ENCODE data around the gene EVI5L. TPM values are rescaled to one million over a fixed set of nuclear protein-coding genes. Genes with fewer than 3 reads are reported as not detected.

EVI5L gene
- total and polyA plus RNA-seq, 2 of the 4 experiments (the other 2 are of a cell fraction), result 12.7 to 14.6 TPM

- ATAC-seq (ENCODE audit: low read depth) (no peak), DNase-seq (no peak)
- no peak overlapping the region for H4K8ac ChIP-seq (ENCODE audit: low read depth in 2 of 2, low read length in 2 of 2)
- H3K4ac ChIP-seq (ENCODE audit: low read depth, low read length), result no peak overlapping the region
- H3K56ac ChIP-seq (ENCODE audit: extremely low read depth, insufficient read depth, low read length), result no peak overlapping the region
- no peaks in the 10 kb centered on the region for H3K9me3 ChIP-seq (ENCODE audit: control insufficient read depth, insufficient read depth, low read length)
- no peak overlapping the region for H3K4me2 ChIP-seq (ENCODE audit: low read depth, low read length)
- dilution Hi-C loops (cut with HindIII; ENCODE audit: low sequenced_read_pairs, unreplicated experiment) (no loop called here), in situ Hi-C loops (cut with MboI; ENCODE audit: low sequenced_read_pairs) (no loop called here), intact Hi-C loops (cut with micrococcal nuclease) (no loop called here)
- no peak overlapping the region for H4K5ac ChIP-seq (ENCODE audit: low read depth, low read length)
- H2AK5ac ChIP-seq (ENCODE audit: low read depth, low read length), result no peak overlapping the region
- no peak for TF ChIP-seq BHLHE40 (IDR thresholded peaks at IDR 0.05; ENCODE audit: low read depth, low read length)
- TF ChIP-seq FOS (IDR thresholded peaks at IDR 0.05; ENCODE audit: low read depth, low read length), result no peak
- no peak for TF ChIP-seq MAZ (IDR thresholded peaks at IDR 0.05; ENCODE audit: borderline replicate concordance, low read depth, low read length)
- TF ChIP-seq CEBPB (IDR thresholded peaks at IDR 0.05; ENCODE audit: low read depth, low read length), result no peak
- no peak for TF ChIP-seq RFX5 (IDR thresholded peaks at IDR 0.05; ENCODE audit: low read depth, low read length)
- TF ChIP-seq MXI1 (IDR thresholded peaks at IDR 0.05; ENCODE audit: borderline replicate concordance, low read depth, low read length), result no peak
- TF ChIP-seq POLR2A (IDR thresholded peaks at IDR 0.05; ENCODE audit: low read depth, low read length), result no peak
- no peak for TF ChIP-seq CTCF (conservative IDR thresholded peaks at IDR 0.05; ENCODE audit: low read depth, low read length)
- no peak for TF ChIP-seq RAD21 (IDR thresholded peaks at IDR 0.05; ENCODE audit: low read length)
- TF ChIP-seq CHD1 (IDR thresholded peaks at IDR 0.05; ENCODE audit: low read depth, low read length), result no peak
- TF ChIP-seq RCOR1 (IDR thresholded peaks at IDR 0.05; ENCODE audit: insufficient replicate concordance, low read length), result no peak
- TF ChIP-seq, protein P1, sequence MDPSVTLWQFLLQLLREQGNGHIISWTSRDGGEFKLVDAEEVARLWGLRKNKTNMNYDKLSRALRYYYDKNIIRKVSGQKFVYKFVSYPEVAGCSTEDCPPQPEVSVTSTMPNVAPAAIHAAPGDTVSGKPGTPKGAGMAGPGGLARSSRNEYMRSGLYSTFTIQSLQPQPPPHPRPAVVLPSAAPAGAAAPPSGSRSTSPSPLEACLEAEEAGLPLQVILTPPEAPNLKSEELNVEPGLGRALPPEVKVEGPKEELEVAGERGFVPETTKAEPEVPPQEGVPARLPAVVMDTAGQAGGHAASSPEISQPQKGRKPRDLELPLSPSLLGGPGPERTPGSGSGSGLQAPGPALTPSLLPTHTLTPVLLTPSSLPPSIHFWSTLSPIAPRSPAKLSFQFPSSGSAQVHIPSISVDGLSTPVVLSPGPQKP (IDR thresholded peaks at IDR 0.05; ENCODE audit: borderline replicate concordance, low read depth, low read length), result no peak
- TF ChIP-seq USF2 (IDR thresholded peaks at IDR 0.05; ENCODE audit: low read depth, low read length), result no peak
- TF ChIP-seq SMC3 (IDR thresholded peaks at IDR 0.05; ENCODE audit: low read depth, low read length), result no peak
- no peak overlapping the region for H2BK20ac ChIP-seq (ENCODE audit: low read depth, low read length)
- 0 out of 2 replicates have a peak, but pooled peaks cover 7% of the 10 kb centered on the region for H4K20me1 ChIP-seq (ENCODE audit: insufficient read depth, low read length)
- H2BK15ac ChIP-seq (ENCODE audit: low read depth, low read length), result no peak overlapping the region
- H3K36me3 ChIP-seq (ENCODE audit: control insufficient read depth, insufficient read depth, low read length), result no peaks in the 10 kb centered on the region
- H3K14ac ChIP-seq (replicated peaks; ENCODE audit: low read depth, low read length), result no peak overlapping the region
- no peaks in the 10 kb centered on the region for H3K79me1 ChIP-seq (ENCODE audit: low read depth in 1 of 2, low read length in 2 of 2)
- peak overlapping the region; percentile 25 for H2AK9ac ChIP-seq (replicated peaks; ENCODE audit: low read depth, low read length, poor library complexity)
- peaks cover 12% of the 10 kb centered on the region for H3K4me1 ChIP-seq (ENCODE audit: control insufficient read depth, insufficient read depth, low read length)
- no peak overlapping the region for H2BK120ac ChIP-seq (ENCODE audit: low read depth, low read length)
- no peak overlapping the region for H4K91ac ChIP-seq (ENCODE audit: insufficient read depth, low read depth, low read length)
- H3K9me1 ChIP-seq (ENCODE audit: insufficient read depth, low read length), result no peaks in the 10 kb centered on the region
- 90% methylated on average over 2 of the region's 10 CpGs; no CpG with 5 or more reads in 1 of the 2 experiments for WGBS, 2 experiments (ENCODE audit: extremely low coverage in 2 of 2, insufficient read length in 1 of 2)
- no peak overlapping the region for H3K4me3 ChIP-seq (ENCODE audit: insufficient read depth, low read depth, low read length)
- H3K27ac ChIP-seq (ENCODE audit: insufficient read depth, low read length), result no peak overlapping the region
- ChIA-PET POLR2A (ENCODE audit: unreplicated experiment) (no interaction called here), CTCF (no interaction called here)
- H3K27me3 ChIP-seq (ENCODE audit: control insufficient read depth, insufficient read depth, low read length), result peaks cover 6% of the 10 kb centered on the region; the same call in 1 of the 2 replicates
- H2AFZ ChIP-seq (replicated peaks; ENCODE audit: low read length, poor library complexity), result no peak overlapping the region
- H2BK5ac ChIP-seq (ENCODE audit: low read depth, low read length, poor library complexity, severe bottlenecking), result no peak overlapping the region
- no TSS peak for BruUV-seq (replicated peaks)
- no peak overlapping the region for H3K18ac ChIP-seq (ENCODE audit: low read depth, low read length)
- no peak overlapping the region for H3K9ac ChIP-seq (ENCODE audit: low read depth, low read length)
- no peak overlapping the region for H3K23ac ChIP-seq (ENCODE audit: low read depth, low read length)
These were observed 35.4 kb downstream of the EVI5L start for GRCh38 chr19:7865262-7865911.
